Effector CD4-positive, alpha-beta T cell (primary cell): ENCODE measurements around the gene PSMD3.

Source experiments
- DNase-seq: peaks from one replicate; pipeline ENCODE4 v3.0.0-alpha.2; 2020

Gene PSMD3

GRCh38 chr17:39960524-39961041 is 20.0 kb upstream of the PSMD3 start:
- no peak for DNase-seq

GRCh38 chr17:39962642-39963220 is 17.9 kb upstream of the PSMD3 start, which contains the start of gene GSDMA:
TSS of gene GSDMA (plus strand) at chr17:39963004. CDS start at chr17:39965688, 2,684 bp downstream.
- no peak for DNase-seq

GRCh38 chr17:39963829-39964228 is 16.8 kb upstream of the PSMD3 start:
- peak; percentile 15 for DNase-seq

- DNase-seq: no peak
Measured at GRCh38 chr17:39965017-39965699, 15.4 kb upstream of the PSMD3 start.

GRCh38 chr17:39966771-39967170 is 13.8 kb upstream of the PSMD3 start:
- no peak for DNase-seq

- DNase-seq: no peak
Measured at GRCh38 chr17:39968761-39969160, 11.8 kb upstream of the PSMD3 start.

GRCh38 chr17:39969375-39969774 is 11.2 kb upstream of the PSMD3 start:
- DNase-seq: no peak

- no peak for DNase-seq
Measured at GRCh38 chr17:39970157-39970692, 10.4 kb upstream of the PSMD3 start.

GRCh38 chr17:39971076-39971603 is 9.5 kb upstream of the PSMD3 start:
- DNase-seq: no peak

- DNase-seq: no peak
Measured at GRCh38 chr17:39972271-39972670, 8.3 kb upstream of the PSMD3 start.

- no peak for DNase-seq
Measured at GRCh38 chr17:39973496-39973895, 7.1 kb upstream of the PSMD3 start.

- DNase-seq: no peak
Measured at GRCh38 chr17:39974433-39974832, 6.2 kb upstream of the PSMD3 start.

GRCh38 chr17:39975801-39976200 is 4.8 kb upstream of the PSMD3 start:
- DNase-seq: no peak

- DNase-seq: no peak
Measured at GRCh38 chr17:39979016-39979670, 1.5 kb upstream of the PSMD3 start.

GRCh38 chr17:39979893-39980350 is 685 bp upstream of the PSMD3 start:
- DNase-seq: no peak

GRCh38 chr17:39981207-39981741 is 667 bp downstream of the PSMD3 start:
- no peak for DNase-seq

- DNase-seq: no peak
Measured at GRCh38 chr17:39981766-39982375, 1.3 kb downstream of the PSMD3 start.

GRCh38 chr17:39988206-39988810 is 7.7 kb downstream of the PSMD3 start:
- no peak for DNase-seq

GRCh38 chr17:39994448-39994847 is 13.8 kb downstream of the PSMD3 start:
- no peak for DNase-seq

GRCh38 chr17:39995438-39995837 is 14.8 kb downstream of the PSMD3 start:
- DNase-seq: no peak

- DNase-seq: no peak
Measured at GRCh38 chr17:39996162-39996561, 15.6 kb downstream of the PSMD3 start.

GRCh38 chr17:39996800-39997199 is 16.2 kb downstream of the PSMD3 start:
- no peak for DNase-seq
